CD14-positive monocyte (primary cell): ENCODE data around the gene CROCC2. TPM values are rescaled to one million over a fixed set of nuclear protein-coding genes. Genes with fewer than 3 reads are reported as not detected.
A peak's percentile ranks its signal among the peaks of the same experiment; 100 is the strongest.

Source experiments
- DNase-seq, 3 donors: peaks; one replicate each; pipeline ENCODE4 v3.0.0-alpha.2; 2011 to 2022
- H2AFZ ChIP-seq: 2 replicates; pipeline ENCODE4 v1.6.0; 2012; ENCODE audit warnings: mild to moderate bottlenecking, low read depth, low read length, inconsistent platforms; ENCODE audit not compliant: insufficient read depth, poor library complexity, severe bottlenecking
- H3K27ac ChIP-seq, 2 donors: 1 replicate in 1 of 2; 2 replicates in 1 of 2; pipeline ENCODE4 v1.5.1; 2012 to 2013; ENCODE audit warnings: low read length in 2 of 2, control low read depth in 1 of 2, inconsistent platforms in 1 of 2, low read depth in 1 of 2, mild to moderate bottlenecking in 1 of 2
- H3K27me3 ChIP-seq, 2 donors: one replicate each; pipeline versions ENCODE4 v1.6.0 to v1.6.1; 2011 to 2013; ENCODE audit warnings: low read length in 2 of 2; ENCODE audit not compliant: control insufficient read depth in 2 of 2, insufficient read depth in 2 of 2
- H3K36me3 ChIP-seq, 2 donors: replicated peaks in 1 of 2; 1 replicate in 1 of 2; 2 replicates in 1 of 2; pipeline versions ENCODE4 v1.5.1 to v1.6.1; 2012 to 2013; ENCODE audit warnings: low read length in 2 of 2, control low read depth in 1 of 2, inconsistent platforms in 1 of 2, mild to moderate bottlenecking in 1 of 2; ENCODE audit not compliant: insufficient read depth in 2 of 2, control insufficient read depth in 1 of 2
- H3K4me1 ChIP-seq, 2 donors: 1 replicate in 1 of 2; 2 replicates in 1 of 2; pipeline versions ENCODE4 v1.5.1 to v1.6.1; 2012 to 2013; ENCODE audit warnings: low read length in 2 of 2, control low read depth in 1 of 2, inconsistent platforms in 1 of 2, mild to moderate bottlenecking in 1 of 2, moderate library complexity in 1 of 2; ENCODE audit not compliant: insufficient read depth in 2 of 2, control insufficient read depth in 1 of 2
- H3K4me2 ChIP-seq: replicated peaks from 2 replicates; pipeline ENCODE3; 2012; ENCODE audit warnings: low read length, moderate library complexity, mild to moderate bottlenecking; ENCODE audit not compliant: poor library complexity, severe bottlenecking; ENCODE audit errors: extremely low read depth
- H3K4me3 ChIP-seq, 3 experiments: fragments of 200-600 bp in 1 of 3; sonication (generic) in 1 of 3; replicated peaks in 1 of 3; 1 replicate in 2 of 3; 2 replicates in 1 of 3; pipeline ENCODE4 v1.5.1; 2011 to 2013; ENCODE audit warnings: low read length in 3 of 3, mild to moderate bottlenecking in 3 of 3, control low read depth in 2 of 3, low read depth in 2 of 3, inconsistent platforms in 1 of 3, moderate library complexity in 1 of 3
- H3K79me2 ChIP-seq: 2 replicates; pipeline ENCODE4 v1.6.0; 2012; ENCODE audit warnings: mild to moderate bottlenecking, control low read depth, inconsistent platforms, low read length, moderate library complexity; ENCODE audit not compliant: insufficient read depth
- H3K9ac ChIP-seq: 2 replicates; pipeline ENCODE4 v1.6.0; 2017; ENCODE audit warnings: low read length, mild to moderate bottlenecking; ENCODE audit not compliant: insufficient read depth, poor library complexity, severe bottlenecking
- H3K9me3 ChIP-seq, 2 donors: replicated peaks in 1 of 2; 1 replicate in 1 of 2; 2 replicates in 1 of 2; pipeline versions ENCODE4 v1.5.1 to v1.6.1; 2012 to 2013; ENCODE audit warnings: low read length in 2 of 2, control low read depth in 1 of 2; ENCODE audit not compliant: control insufficient read depth in 1 of 2, insufficient read depth in 1 of 2
- H4K20me1 ChIP-seq: 2 replicates; pipeline ENCODE4 v1.6.0; 2012; ENCODE audit warnings: mild to moderate bottlenecking, low read length, control low read depth, moderate library complexity; ENCODE audit not compliant: insufficient read depth
- H3K27ac Mint-ChIP-seq, 7 donors: one replicate each; pipeline ENCODE4 v1.8.0; 2020; ENCODE audit warnings: mild to moderate bottlenecking in 7 of 7, mixed read lengths in 7 of 7, moderate library complexity in 6 of 7, inconsistent platforms in 2 of 7
- H3K27me3 Mint-ChIP-seq, 3 donors: one replicate each; pipeline ENCODE4 v1.8.0; 2021 to 2022; ENCODE audit warnings: low read depth in 3 of 3, mild to moderate bottlenecking in 3 of 3, mixed read lengths in 3 of 3, moderate library complexity in 3 of 3, inconsistent platforms in 1 of 3
- H3K36me3 Mint-ChIP-seq, 2 donors: one replicate each; pipeline ENCODE4 v1.8.0; 2020; ENCODE audit warnings: mixed read lengths in 2 of 2, inconsistent platforms in 1 of 2, mild to moderate bottlenecking in 1 of 2
- H3K4me1 Mint-ChIP-seq: one replicate; pipeline ENCODE4 v1.8.0; 2020; ENCODE audit warnings: mild to moderate bottlenecking, mixed read lengths
- H3K4me3 Mint-ChIP-seq, 2 donors: one replicate each; pipeline ENCODE4 v1.8.0; 2020; ENCODE audit warnings: mild to moderate bottlenecking in 2 of 2, mixed read lengths in 2 of 2, moderate library complexity in 1 of 2
- H3K9me3 Mint-ChIP-seq, 7 donors: one replicate each; pipeline ENCODE4 v1.8.0; 2020 to 2022; ENCODE audit warnings: mixed read lengths in 7 of 7, mild to moderate bottlenecking in 6 of 7, moderate library complexity in 6 of 7, inconsistent platforms in 2 of 7
- CTCF ChIP-seq: fragments of 200-600 bp; IDR thresholded peaks from one replicate; pipeline ENCODE4 v1.8.0; 2022; ENCODE audit warnings: antibody characterized with exemption, mild to moderate bottlenecking
- WGBS: methylation state at CpG from one replicate; pipeline ENCODE4 v1.1.5; 2013; ENCODE audit warnings: missing lambda C conversion rate; ENCODE audit not compliant: insufficient coverage; 5-methylcytosine and 5-hydroxymethylcytosine counted together
- intact Hi-C, 2 donors: fragments of 100-400 bp; cut with micrococcal nuclease; formaldehyde crosslinking; loops; one replicate each; pipeline versions ENCODE4 v1.15.0 to v1.15.1; 2023
- polyA minus RNA-seq: library from RNA; depleted of rRNA, polyadenylated mRNA; stranded (reverse); fragments of >200 nt; gene quantifications from 2 replicates; pipeline ENCODE4 v1.2.3, GENCODE V29; 2012
- polyA plus RNA-seq, 3 donors: library from polyadenylated mRNA; depleted of rRNA in 1 of 3; unstranded in 2 of 3; stranded (reverse) in 1 of 3; fragments of 300-500 nt in 2 of 3; fragments of >200 nt in 1 of 3; fragmentation: Illumina TruSeq in 2 of 3; gene quantifications; 1 replicate in 2 of 3; 2 replicates in 1 of 3; pipeline ENCODE4 v1.2.3, GENCODE V29; 2012 to 2021
- total RNA-seq, 12 experiments: library from RNA in 1 of 12; stranded (reverse) in 1 of 12; fragments of 120-200 nt in 1 of 12; gene quantifications; one replicate each; pipeline ENCODE4 v1.2.4 and lab custom pipeline; 2013 to 2026; ENCODE audit warnings: mixed read lengths in 6 of 12, inconsistent platforms in 1 of 12

CROCC2 gene
- total RNA-seq (2013) = 0.62 TPM
- under 1 TPM in 1 of 3 donors, not detected in 2; 0.15 TPM for polyA plus RNA-seq
- polyA minus RNA-seq = 0.14 and 0.16 TPM in 2 replicates
- total RNA-seq (lab: John Stamatoyannopoulos, UW) = 0.25 to 3.2 (median 0.74) reads per million in 11 experiments

- Histone ChIP-seq H3K27ac (no peak within 1 kb of the TSS), H3K36me3 (no peaks in the 10 kb centered on the region), H3K4me2 (no peak within 1 kb of the TSS), H3K9me3 (no peaks in the 10 kb centered on the region), H3K4me3 (no peak within 1 kb of the TSS), H2AFZ (no peak within 1 kb of the TSS), H3K4me1 (no peaks in the 10 kb centered on the region), H3K79me2 (no peaks in the 10 kb centered on the region), H3K9ac (no peak within 1 kb of the TSS), H3K27me3 (no peaks in the 10 kb centered on the region), H4K20me1 (no peaks in the 10 kb centered on the region)
- H3K27ac Mint-ChIP-seq = peak within 1 kb of the TSS in 1 of 7 donors; percentile 40
- intact Hi-C loops = no loop called here
- H3K9me3 Mint-ChIP-seq = peaks cover 0 to 1% (median 0%) of the 10 kb centered on the region in 7 donors
- no peaks in the 10 kb centered on the region for H3K36me3 Mint-ChIP-seq
- WGBS = 86% methylated on average over 21 of the region's 23 CpGs
- H3K4me1 Mint-ChIP-seq = no peaks in the 10 kb centered on the region
- H3K27me3 Mint-ChIP-seq = peaks cover 3 to 10% (median 10%) of the 10 kb centered on the region in 3 donors
- no peak for DNase-seq
- H3K4me3 Mint-ChIP-seq = no peak within 1 kb of the TSS
- no peak for TF ChIP-seq CTCF
These were observed at the start of gene CROCC2 for GRCh38 chr2:240906141-240906910. TSS of gene CROCC2 (plus strand) at chr2:240906336. CDS start at chr2:240906514, 178 bp downstream.

- DNase-seq = no peak
- H3K4me2 ChIP-seq = no peak overlapping the region
- intact Hi-C loops = no loop called here
- Mint-ChIP-seq H3K4me1 (no peaks in the 10 kb centered on the region), H3K4me3 (no peak overlapping the region), H3K27me3 (peaks cover 0 to 10% (median 2%) of the 10 kb centered on the region in 3 donors), H3K27ac (no peak overlapping the region), H3K36me3 (no peaks in the 10 kb centered on the region), H3K9me3 (peaks cover 14 to 25% (median 16%) of the 10 kb centered on the region in 7 donors)
- H3K36me3 ChIP-seq = no peaks in the 10 kb centered on the region
- no peak overlapping the region for H3K9ac ChIP-seq
- no peak overlapping the region for H3K4me3 ChIP-seq
- H4K20me1 ChIP-seq = no peaks in the 10 kb centered on the region
- 90% methylated on average over 18 of the region's 21 CpGs for WGBS
- H3K79me2 ChIP-seq = no peaks in the 10 kb centered on the region
- H3K27me3 ChIP-seq = no peaks in the 10 kb centered on the region
- no peak overlapping the region for H3K27ac ChIP-seq
- H2AFZ ChIP-seq = no peak overlapping the region
- no peak for TF ChIP-seq CTCF
- H3K4me1 ChIP-seq = no peaks in the 10 kb centered on the region
- H3K9me3 ChIP-seq = peaks cover 11 to 25% of the 10 kb centered on the region in 2 donors
These were observed 48.8 kb upstream of the CROCC2 start for GRCh38 chr2:240857039-240858008.
